HG03439 (cell line): ENCODE data around the gene COG7.
"Not testable (repeated sequence)": the region's sequence is repeated elsewhere in the genome, so short reads cannot be mapped to it uniquely, and the experiment has no call there.

Experiments used
- ATAC-seq: cut with Tn5 transposase; IDR thresholded peaks from one replicate; pipeline ENCODE4 v1.9.1; 2021; ENCODE audit warnings: mild to moderate bottlenecking, moderate library complexity; ENCODE audit not compliant: unreplicated experiment

The COG7 gene

DNA sequence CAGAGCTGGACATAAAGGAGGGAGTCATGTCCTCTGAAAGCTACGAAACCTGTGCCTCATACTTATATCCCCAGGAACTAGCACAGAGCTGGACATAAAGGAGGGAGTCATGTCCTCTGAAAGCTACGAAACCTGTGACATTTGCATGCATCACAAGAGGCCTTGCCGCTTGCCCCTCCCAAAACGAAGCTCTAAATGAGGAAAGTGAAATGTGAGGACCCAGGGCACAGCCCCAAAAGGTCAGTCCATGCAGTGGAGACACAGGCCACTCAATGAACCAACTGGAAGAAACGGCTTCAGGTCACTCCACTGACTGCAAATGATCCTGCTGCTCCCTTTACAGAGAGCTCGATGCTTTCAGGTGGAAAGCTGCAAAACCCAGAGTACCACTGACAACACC is 38.3 kb downstream of the COG7 start:
- no peak for ATAC-seq

- ATAC-seq: no peak
Measured at GRCh38 chr16:23410176-23410575, 42.8 kb downstream of the COG7 start.

DNA sequence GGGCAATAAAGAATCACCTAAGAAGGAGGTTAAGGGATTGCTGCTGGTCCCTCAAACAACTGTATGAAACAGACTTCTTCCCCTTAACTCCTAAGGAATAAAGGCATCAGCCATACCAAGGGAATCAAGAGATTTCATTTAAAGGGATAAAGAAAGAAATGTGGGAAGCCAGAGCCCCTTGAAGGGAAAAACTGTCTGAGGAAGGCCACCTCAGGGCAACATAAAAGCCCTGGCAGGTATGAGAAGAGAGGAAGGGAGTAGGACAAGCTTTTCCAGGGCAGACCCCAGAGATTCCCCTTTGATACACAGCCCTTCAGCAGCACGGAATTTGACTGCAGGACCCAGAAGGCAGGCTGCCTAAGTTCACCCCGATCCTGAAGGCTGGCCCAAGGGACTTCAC is 43.5 kb downstream of the COG7 start:
- no peak for ATAC-seq

GRCh38 chr16:23408823-23409298 is 44.1 kb downstream of the COG7 start:
- no peak for ATAC-seq

DNA sequence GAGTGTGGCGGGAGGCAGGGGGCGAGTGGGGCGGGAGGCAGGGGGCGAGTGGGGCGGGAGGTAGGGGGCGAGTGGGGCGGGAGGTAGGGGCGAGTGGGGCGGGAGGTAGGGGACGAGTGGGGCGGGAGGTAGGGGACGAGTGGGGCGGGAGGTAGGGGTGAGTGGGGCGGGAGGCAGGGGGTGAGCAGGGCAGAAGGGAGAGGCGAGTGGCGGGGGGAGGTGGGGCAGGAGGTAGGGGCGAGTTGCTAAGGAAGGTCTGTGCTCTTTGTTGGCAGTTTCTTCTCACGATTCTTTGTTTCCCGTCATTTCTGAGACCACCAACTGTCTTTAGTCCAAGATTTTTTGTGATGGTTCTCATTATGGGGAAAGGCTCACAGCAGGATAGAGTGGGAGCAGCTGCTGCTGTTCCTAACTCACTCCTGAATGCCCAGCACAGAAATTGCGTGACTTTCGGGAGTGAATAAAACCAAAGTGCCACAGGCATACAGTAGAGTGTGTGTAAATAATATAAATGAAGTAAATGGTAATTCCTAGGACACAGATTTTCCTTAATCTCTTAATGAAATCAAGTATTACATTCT is 44.7 kb downstream of the COG7 start:
- ATAC-seq: no peak

GRCh38 chr16:23407436-23408127 is 45.4 kb downstream of the COG7 start:
- no peak for ATAC-seq

GRCh38 chr16:23406546-23407240 is 46.3 kb downstream of the COG7 start:
- ATAC-seq: no peak

- no peak for ATAC-seq
Measured at GRCh38 chr16:23406024-23406423, 47.0 kb downstream of the COG7 start.

DNA sequence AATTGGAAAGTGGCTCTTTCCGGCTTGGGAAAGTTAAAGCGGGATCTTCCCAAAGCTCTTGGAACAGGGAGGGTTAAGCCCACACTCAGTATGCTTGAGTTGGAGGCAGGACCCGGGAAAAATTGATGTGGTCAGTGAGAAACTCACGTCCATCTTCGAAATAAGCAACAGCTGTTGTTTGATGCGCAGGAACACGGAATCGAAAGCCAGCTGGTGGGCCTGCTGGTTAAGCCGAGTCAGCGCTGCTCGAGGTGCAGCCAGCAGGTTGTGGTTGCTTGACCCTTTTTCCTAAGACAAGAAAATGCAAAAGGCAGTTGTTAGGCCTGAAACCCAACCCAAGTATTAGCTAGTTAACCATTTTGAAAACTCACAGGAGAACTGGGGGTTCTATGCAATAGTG is 49.4 kb downstream of the COG7 start:
- ATAC-seq: no peak

DNA sequence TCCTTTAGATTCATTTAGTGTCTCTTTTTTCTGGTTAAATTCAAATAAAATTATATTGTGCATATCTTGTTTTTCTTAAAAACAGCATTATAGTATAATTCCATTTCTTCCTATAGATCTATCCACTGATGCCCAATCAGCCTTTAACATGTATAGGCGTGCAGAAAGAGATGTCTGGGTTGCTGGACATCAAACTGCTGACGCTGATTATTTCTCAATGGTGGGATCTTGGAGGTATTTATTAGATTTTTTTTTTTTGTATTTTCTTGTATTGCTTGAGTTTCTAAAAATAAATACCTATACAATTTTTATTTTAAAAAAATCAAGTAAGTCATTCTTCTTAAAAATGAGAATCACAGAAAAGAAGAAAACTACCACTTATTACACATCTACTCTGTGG is 50.9 kb downstream of the COG7 start:
- no peak for ATAC-seq

DNA sequence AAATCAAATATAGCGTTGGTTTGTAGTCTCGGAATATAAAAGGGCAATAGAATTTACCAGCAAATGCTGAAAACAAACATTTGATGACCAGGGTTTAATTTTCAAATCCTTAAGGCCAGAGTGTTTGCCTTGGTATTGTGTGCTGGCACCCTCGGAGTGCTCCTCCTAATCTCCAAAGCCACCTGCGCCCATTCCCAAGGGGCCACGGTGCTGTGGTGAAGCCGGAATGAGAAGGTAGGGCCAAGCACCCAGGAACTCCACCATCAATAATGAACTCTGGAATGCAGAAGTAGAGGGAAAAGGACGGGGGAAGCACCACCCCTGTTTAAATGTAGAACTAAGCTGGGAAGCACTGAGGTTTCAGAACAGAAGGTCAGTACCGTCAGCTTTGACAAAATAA is 51.9 kb downstream of the COG7 start:
- no peak for ATAC-seq

GRCh38 chr16:23400447-23400846 is 52.5 kb downstream of the COG7 start:
- ATAC-seq: not testable (repeated sequence)

DNA sequence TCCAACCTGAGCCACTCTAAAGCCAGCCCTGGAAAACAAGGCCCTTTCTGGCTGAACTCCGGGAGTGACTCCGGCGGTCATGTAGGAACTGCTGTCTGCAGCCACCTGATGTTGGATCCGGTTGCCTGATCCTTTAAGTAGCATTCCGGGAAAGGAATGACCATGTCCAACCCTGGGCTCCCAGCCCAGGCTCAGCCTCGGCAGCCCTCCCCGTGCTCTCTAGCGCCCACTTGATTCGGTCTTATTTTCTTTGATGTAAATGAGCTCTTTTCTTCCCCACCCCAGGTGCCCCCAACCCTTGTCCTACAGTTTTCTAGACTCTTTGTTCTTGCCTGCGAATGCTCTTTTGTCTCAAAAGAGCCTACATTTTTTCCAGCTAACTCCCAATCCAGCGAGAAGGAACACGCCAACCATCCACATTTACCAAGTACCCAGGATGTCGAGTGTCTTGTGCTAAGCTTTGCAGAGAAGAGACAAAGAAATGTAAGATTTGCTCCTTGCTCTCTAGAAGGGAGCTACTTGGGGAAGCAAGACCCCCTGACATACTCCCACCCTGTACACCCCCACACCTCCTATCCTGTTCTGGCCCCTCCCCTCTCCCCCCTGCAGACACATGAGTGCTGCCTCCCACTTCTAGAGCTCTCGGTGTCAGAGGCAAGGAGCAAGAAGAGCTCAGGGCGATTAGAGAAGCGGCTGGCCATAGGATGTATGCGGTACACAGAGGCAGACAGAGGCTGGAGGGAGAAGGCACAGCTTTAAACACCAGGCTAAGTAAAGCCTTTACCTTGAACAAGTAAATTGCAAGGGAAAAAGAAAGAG is 53.8 kb downstream of the COG7 start:
- ATAC-seq: no peak

GRCh38 chr16:23397464-23397863 is 55.5 kb downstream of the COG7 start:
- no peak for ATAC-seq

GRCh38 chr16:23395732-23396131 is 57.3 kb downstream of the COG7 start:
- ATAC-seq: no peak

GRCh38 chr16:23394141-23394831 is 58.7 kb downstream of the COG7 start:
- no peak for ATAC-seq

GRCh38 chr16:23392223-23392600 is 60.8 kb downstream of the COG7 start:
- no peak for ATAC-seq

DNA sequence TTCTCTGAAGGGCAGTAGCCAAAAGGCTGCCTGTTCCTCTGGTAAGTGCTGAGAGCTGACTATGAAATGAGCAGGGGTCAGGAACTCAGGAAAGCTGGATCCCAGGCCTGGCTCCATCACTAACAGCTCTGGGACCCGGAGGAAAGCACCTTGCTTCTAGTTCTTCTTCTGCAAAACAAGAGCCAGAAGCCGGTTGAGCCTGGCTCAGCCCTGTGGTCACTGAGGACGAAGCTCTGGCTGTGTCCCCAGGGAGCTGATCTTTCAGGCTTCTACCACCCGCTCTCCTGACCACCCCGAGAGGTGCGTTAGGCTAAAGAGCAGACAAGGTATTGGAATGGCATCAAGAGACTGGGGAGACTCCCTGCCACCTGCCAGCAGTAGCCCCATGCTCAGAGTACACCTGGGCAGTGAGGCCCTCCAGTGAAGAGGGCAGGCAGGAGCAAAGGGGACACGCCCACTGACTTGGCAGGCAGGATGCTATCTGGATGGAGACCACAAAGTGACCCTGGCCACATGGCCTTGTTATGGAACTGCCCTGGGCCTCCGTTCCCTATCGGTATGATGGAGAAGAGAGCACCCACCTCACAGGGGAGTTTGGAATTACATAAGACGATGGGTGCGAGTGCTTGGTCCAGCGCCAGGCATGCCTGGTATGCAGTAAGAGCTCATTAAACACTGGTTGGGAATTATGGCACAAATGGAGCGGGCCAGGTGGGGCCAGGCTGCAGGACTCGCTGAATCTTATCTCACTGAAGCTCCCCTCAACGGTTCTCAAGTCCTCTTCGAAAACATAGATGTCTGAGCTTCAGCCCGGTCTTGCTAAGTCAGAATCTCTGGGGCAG is 61.4 kb downstream of the COG7 start:
- no peak for ATAC-seq

DNA sequence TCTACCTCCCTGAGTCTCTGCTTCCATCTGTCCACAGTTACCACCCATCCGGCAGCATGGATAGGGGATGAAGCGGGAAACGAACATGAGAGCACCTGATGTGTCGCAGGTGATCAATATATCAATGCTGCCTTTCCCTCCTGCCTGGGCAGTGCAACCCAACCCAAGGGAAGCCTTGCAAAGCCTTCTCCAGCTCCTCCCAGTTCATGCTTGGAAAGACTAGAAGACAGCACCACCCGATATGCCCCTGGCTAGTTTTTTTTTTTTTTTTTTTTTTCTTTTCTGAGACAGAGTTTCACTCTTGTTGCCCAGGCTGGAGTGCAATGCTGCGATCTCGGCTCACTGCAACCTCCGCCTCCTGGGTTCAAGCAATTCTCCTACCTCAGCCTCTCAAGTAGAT is 63.1 kb downstream of the COG7 start:
- ATAC-seq: not testable (repeated sequence)

GRCh38 chr16:23389201-23389600 is 63.8 kb downstream of the COG7 start:
- ATAC-seq: no peak
